WTC11 (cell line): ENCODE results near the gene WSB1. TPM values are rescaled to one million over a fixed set of nuclear protein-coding genes. Genes with fewer than 3 reads are reported as not detected.
A peak's percentile ranks its signal among the peaks of the same experiment; 100 is the strongest.

ENCODE experiments used
- ATAC-seq: fragments of 200-7000 bp; cut with Tn5 transposase; 2 replicates; pipeline ENCODE4 v1.10.0; 2021; ENCODE audit warnings: mild to moderate bottlenecking, moderate library complexity
- CTCF ChIA-PET: fragments of 300-600 bp; sonication (Branson Sonifier 250); formaldehyde crosslinking; loops from one replicate; lab custom pipeline; 2021; ENCODE audit warnings: antibody characterized with exemption; lab: Charles Lee
- POLR2A ChIA-PET: fragments of 350-600 bp; sonication (Branson Sonifier 250); formaldehyde crosslinking; loops from one replicate; lab custom pipeline; 2021; ENCODE audit warnings: antibody characterized with exemption; lab: Charles Lee
- DNase-seq: peaks from one replicate; pipeline ENCODE4 v3.0.0; 2021; ENCODE audit warnings: low spot score
- H3K27ac Mint-ChIP-seq: 2 replicates; pipeline ENCODE4 v1.8.0; 2021; ENCODE audit warnings: mixed read lengths
- H3K27me3 Mint-ChIP-seq: 2 replicates; pipeline ENCODE4 v1.8.0; 2021; ENCODE audit warnings: low read depth, mild to moderate bottlenecking, moderate library complexity, mixed read lengths
- H3K36me3 Mint-ChIP-seq: 2 replicates; pipeline ENCODE4 v1.8.0; 2021; ENCODE audit warnings: mixed read lengths
- H3K4me1 Mint-ChIP-seq: 2 replicates; pipeline ENCODE4 v1.8.0; 2022; ENCODE audit warnings: mixed read lengths
- H3K4me3 Mint-ChIP-seq: 2 replicates; pipeline ENCODE4 v1.8.0; 2021; ENCODE audit warnings: mild to moderate bottlenecking, moderate library complexity, mixed read lengths
- H3K9me3 Mint-ChIP-seq: 2 replicates; pipeline ENCODE4 v1.8.0; 2021; ENCODE audit warnings: mixed read lengths
- ATF1 ChIP-seq: sonication (generic); formaldehyde crosslinking; IDR thresholded peaks from 2 replicates; pipeline ENCODE4 v1.8.1; 2023; ENCODE audit warnings: mild to moderate bottlenecking, moderate library complexity, missing genetic modification reagents
- CBFB ChIP-seq: sonication (generic); formaldehyde crosslinking; IDR thresholded peaks from 2 replicates; pipeline ENCODE4 v1.8.1; 2022; ENCODE audit warnings: mild to moderate bottlenecking, low read depth, missing genetic modification reagents
- HMGXB4 ChIP-seq: sonication (generic); formaldehyde crosslinking; IDR thresholded peaks from 2 replicates; pipeline ENCODE4 v1.8.1; 2023; ENCODE audit warnings: mild to moderate bottlenecking, moderate library complexity, missing genetic modification reagents
- NFYB ChIP-seq: sonication (generic); formaldehyde crosslinking; conservative IDR thresholded peaks from 2 replicates; pipeline ENCODE4 v1.8.0; 2022; ENCODE audit warnings: low read depth, missing genetic modification reagents
- TCF7 ChIP-seq: sonication (generic); formaldehyde crosslinking; IDR thresholded peaks from 2 replicates; pipeline ENCODE4 v1.8.0; 2022; ENCODE audit warnings: mild to moderate bottlenecking, low read depth, missing genetic modification reagents, moderate library complexity
- TEAD1 ChIP-seq: sonication (generic); formaldehyde crosslinking; IDR thresholded peaks from 2 replicates; pipeline ENCODE4 v1.8.0; 2022; ENCODE audit warnings: mild to moderate bottlenecking, missing genetic modification reagents
- ZNF317 ChIP-seq: sonication (generic); formaldehyde crosslinking; IDR thresholded peaks from 2 replicates; pipeline ENCODE4 v1.8.1; 2023; ENCODE audit warnings: low read depth, mild to moderate bottlenecking, moderate library complexity, missing genetic modification reagents, borderline replicate concordance
- ZNF416 ChIP-seq: fragments of 250-450 bp; sonication (Bioruptor Pico); IDR thresholded peaks from 2 replicates; pipeline ENCODE4 v1.9.0; 2021; ENCODE audit warnings: mild to moderate bottlenecking, inconsistent platforms
- ZNF532 ChIP-seq: fragments of 250-450 bp; sonication (Bioruptor Pico); IDR thresholded peaks from 2 replicates; pipeline ENCODE4 v1.9.0; 2021; ENCODE audit warnings: mild to moderate bottlenecking, borderline replicate concordance
- ZNF671 ChIP-seq: fragments of 250-450 bp; sonication (Bioruptor Pico); IDR thresholded peaks from 2 replicates; pipeline ENCODE4 v1.8.0; 2021; ENCODE audit warnings: mild to moderate bottlenecking
- total RNA-seq: library from RNA; stranded (reverse); gene quantifications from 3 replicates; pipeline ENCODE4 v1.2.3, GENCODE V29; 2021
- TF ChIP-seq, protein P1 (sequence below): sonication (generic); formaldehyde crosslinking; IDR thresholded peaks from 2 replicates; pipeline ENCODE4 v1.8.0; 2022; ENCODE audit warnings: mild to moderate bottlenecking, missing genetic modification reagents
- TF ChIP-seq, protein P2 (sequence below): fragments of 250-450 bp; sonication (Bioruptor Pico); IDR thresholded peaks from 2 replicates; pipeline ENCODE4 v1.9.0; 2021; ENCODE audit warnings: mild to moderate bottlenecking
- TF ChIP-seq, protein P3 (sequence below): sonication (generic); formaldehyde crosslinking; IDR thresholded peaks from 2 replicates; pipeline ENCODE4 v1.8.0; 2022; ENCODE audit warnings: mild to moderate bottlenecking, missing genetic modification reagents
- TF ChIP-seq, protein P4 (sequence below): sonication (generic); formaldehyde crosslinking; IDR thresholded peaks from 2 replicates; pipeline ENCODE4 v1.8.1; 2022; ENCODE audit warnings: low read depth, mild to moderate bottlenecking, moderate library complexity, missing genetic modification reagents, borderline replicate concordance
- TF ChIP-seq, protein P5 (sequence below): sonication (generic); formaldehyde crosslinking; IDR thresholded peaks from 2 replicates; pipeline ENCODE4 v1.8.1; 2022; ENCODE audit warnings: low read depth, missing genetic modification reagents, borderline replicate concordance

The WSB1 gene
- total RNA-seq, 1 experiment from 2014 or later: 167 TPM

GRCh38 chr17:27323538-27324215 lies 29.8 kb downstream of the WSB1 start (continued):
- TF ChIP-seq ZNF532 (CRISPR knock-in tag): no peak
- TF ChIP-seq ATF1 (CRISPR knock-in tag): no peak
- TF ChIP-seq, protein P1, sequence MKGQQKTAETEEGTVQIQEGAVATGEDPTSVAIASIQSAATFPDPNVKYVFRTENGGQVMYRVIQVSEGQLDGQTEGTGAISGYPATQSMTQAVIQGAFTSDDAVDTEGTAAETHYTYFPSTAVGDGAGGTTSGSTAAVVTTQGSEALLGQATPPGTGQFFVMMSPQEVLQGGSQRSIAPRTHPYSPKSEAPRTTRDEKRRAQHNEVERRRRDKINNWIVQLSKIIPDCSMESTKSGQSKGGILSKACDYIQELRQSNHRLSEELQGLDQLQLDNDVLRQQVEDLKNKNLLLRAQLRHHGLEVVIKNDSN (CRISPR knock-in tag): no peak
- TF ChIP-seq, protein P2, sequence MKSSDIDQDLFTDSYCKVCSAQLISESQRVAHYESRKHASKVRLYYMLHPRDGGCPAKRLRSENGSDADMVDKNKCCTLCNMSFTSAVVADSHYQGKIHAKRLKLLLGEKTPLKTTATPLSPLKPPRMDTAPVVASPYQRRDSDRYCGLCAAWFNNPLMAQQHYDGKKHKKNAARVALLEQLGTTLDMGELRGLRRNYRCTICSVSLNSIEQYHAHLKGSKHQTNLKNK (CRISPR knock-in tag): no peak
- TF ChIP-seq CBFB (CRISPR knock-in tag): no peak
- TF ChIP-seq TEAD1 (CRISPR knock-in tag): no peak
- TF ChIP-seq ZNF416 (CRISPR knock-in tag): no peak
- TF ChIP-seq, protein P3, sequence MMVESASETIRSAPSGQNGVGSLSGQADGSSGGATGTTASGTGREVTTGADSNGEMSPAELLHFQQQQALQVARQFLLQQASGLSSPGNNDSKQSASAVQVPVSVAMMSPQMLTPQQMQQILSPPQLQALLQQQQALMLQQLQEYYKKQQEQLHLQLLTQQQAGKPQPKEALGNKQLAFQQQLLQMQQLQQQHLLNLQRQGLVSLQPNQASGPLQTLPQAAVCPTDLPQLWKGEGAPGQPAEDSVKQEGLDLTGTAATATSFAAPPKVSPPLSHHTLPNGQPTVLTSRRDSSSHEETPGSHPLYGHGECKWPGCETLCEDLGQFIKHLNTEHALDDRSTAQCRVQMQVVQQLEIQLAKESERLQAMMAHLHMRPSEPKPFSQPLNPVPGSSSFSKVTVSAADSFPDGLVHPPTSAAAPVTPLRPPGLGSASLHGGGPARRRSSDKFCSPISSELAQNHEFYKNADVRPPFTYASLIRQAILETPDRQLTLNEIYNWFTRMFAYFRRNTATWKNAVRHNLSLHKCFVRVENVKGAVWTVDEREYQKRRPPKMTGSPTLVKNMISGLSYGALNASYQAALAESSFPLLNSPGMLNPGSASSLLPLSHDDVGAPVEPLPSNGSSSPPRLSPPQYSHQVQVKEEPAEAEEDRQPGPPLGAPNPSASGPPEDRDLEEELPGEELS: no peak
- no peak for TF ChIP-seq ZNF317 (CRISPR knock-in tag)
- TF ChIP-seq, all 79 proteins: peak for 0

DNA sequence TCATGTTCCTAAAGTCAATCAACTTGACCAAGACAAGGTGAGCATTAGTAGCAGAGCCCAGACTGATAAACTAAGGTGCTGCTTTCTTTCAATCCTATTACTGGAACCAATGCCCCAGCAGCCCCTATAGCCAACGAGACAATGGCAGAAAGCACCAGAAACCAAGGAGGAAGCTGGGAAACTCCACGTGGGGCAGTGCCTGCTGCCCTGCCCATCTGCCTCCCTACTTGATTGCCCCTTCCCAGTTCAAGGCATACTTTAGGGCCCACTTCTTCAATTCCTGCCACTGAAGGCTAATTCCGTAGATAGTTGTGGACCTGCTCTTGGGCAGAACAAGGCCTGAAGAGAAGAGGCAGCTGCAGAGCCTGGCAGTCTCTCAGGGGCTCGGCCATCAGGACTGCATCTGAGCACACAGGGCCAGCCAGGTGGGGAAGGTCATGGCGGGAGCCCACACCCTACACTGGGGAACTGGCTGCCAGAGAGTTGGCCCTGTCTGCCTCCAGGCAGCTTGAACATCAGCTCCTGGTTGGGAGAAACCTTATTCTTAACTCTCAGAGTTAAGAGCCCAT lies 30.9 kb downstream of the WSB1 start:
- CTCF ChIA-PET: no interaction called here
- H3K36me3 Mint-ChIP-seq: no peaks in the 10 kb centered on the region
- POLR2A ChIA-PET: no interaction called here
- DNase-seq (no peak), ATAC-seq (peak; percentile 18; the same call in 1 of the 2 replicates)
- H3K4me1 Mint-ChIP-seq: peaks cover 21% of the 10 kb centered on the region
- no peak for TF ChIP-seq TCF7 (CRISPR knock-in tag)
- TF ChIP-seq, protein P4, sequence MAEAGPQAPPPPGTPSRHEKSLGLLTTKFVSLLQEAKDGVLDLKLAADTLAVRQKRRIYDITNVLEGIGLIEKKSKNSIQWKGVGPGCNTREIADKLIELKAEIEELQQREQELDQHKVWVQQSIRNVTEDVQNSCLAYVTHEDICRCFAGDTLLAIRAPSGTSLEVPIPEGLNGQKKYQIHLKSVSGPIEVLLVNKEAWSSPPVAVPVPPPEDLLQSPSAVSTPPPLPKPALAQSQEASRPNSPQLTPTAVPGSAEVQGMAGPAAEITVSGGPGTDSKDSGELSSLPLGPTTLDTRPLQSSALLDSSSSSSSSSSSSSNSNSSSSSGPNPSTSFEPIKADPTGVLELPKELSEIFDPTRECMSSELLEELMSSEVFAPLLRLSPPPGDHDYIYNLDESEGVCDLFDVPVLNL (CRISPR knock-in tag): no peak
- TF ChIP-seq, protein P5, sequence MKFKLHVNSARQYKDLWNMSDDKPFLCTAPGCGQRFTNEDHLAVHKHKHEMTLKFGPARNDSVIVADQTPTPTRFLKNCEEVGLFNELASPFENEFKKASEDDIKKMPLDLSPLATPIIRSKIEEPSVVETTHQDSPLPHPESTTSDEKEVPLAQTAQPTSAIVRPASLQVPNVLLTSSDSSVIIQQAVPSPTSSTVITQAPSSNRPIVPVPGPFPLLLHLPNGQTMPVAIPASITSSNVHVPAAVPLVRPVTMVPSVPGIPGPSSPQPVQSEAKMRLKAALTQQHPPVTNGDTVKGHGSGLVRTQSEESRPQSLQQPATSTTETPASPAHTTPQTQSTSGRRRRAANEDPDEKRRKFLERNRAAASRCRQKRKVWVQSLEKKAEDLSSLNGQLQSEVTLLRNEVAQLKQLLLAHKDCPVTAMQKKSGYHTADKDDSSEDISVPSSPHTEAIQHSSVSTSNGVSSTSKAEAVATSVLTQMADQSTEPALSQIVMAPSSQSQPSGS (CRISPR knock-in tag): no peak
- TF ChIP-seq ZNF671: no peak
- TF ChIP-seq, protein P2 (CRISPR knock-in tag): no peak
- no peak for TF ChIP-seq ZNF416 (CRISPR knock-in tag)
- no peak for TF ChIP-seq HMGXB4 (CRISPR knock-in tag)
- no peak for TF ChIP-seq NFYB (CRISPR knock-in tag)
- no peak overlapping the region for H3K27ac Mint-ChIP-seq
- no peaks in the 10 kb centered on the region for H3K27me3 Mint-ChIP-seq
- H3K9me3 Mint-ChIP-seq: no peaks in the 10 kb centered on the region
- H3K4me3 Mint-ChIP-seq: no peak overlapping the region
